HepG2 (cell line): ENCODE results near the gene NEK3. TPM values are rescaled to one million over a fixed set of nuclear protein-coding genes. Genes with fewer than 3 reads are reported as not detected.

ENCODE experiments used
- ARNT2 ChIP-seq: sonication (generic); formaldehyde crosslinking; IDR thresholded peaks from 2 replicates; pipeline ENCODE4 v1.8.0; 2022; ENCODE audit warnings: mild to moderate bottlenecking, low read depth, missing genetic modification reagents, moderate library complexity
- CC2D1A ChIP-seq: sonication (generic); formaldehyde crosslinking; IDR thresholded peaks from 2 replicates; pipeline ENCODE4 v1.8.1; 2023; ENCODE audit warnings: mild to moderate bottlenecking, missing genetic modification reagents
- DMAP1 ChIP-seq: IDR thresholded peaks from 2 replicates; pipeline ENCODE4 v1.6.1; 2016
- DRAP1 ChIP-seq: IDR thresholded peaks from 2 replicates; pipeline ENCODE4 v1.6.1; 2016; ENCODE audit warnings: missing genetic modification reagents, missing compliant biosample characterization
- ELK4 ChIP-seq: sonication (generic); formaldehyde crosslinking; IDR thresholded peaks from 2 replicates; pipeline ENCODE4 v1.9.0; 2021; ENCODE audit warnings: missing genetic modification reagents, borderline replicate concordance
- FOXA3 ChIP-seq: IDR thresholded peaks from 2 replicates; pipeline ENCODE4 v1.6.1; 2016; ENCODE audit warnings: missing genetic modification reagents, missing compliant biosample characterization
- GFI1 ChIP-seq: sonication (generic); formaldehyde crosslinking; IDR thresholded peaks from 2 replicates; pipeline ENCODE4 v1.5.0; 2020; ENCODE audit warnings: missing genetic modification reagents, mild to moderate bottlenecking, borderline replicate concordance
- HINFP ChIP-seq: sonication (generic); formaldehyde crosslinking; IDR thresholded peaks from 2 replicates; pipeline ENCODE4 v1.4.0; 2020; ENCODE audit warnings: low read depth, mild to moderate bottlenecking, missing genetic modification reagents
- HOXA3 ChIP-seq: sonication (generic); formaldehyde crosslinking; IDR thresholded peaks from 2 replicates; pipeline ENCODE4 v1.5.0; 2020; ENCODE audit warnings: missing genetic modification reagents
- NBN ChIP-seq: fragments of 450-650 bp; conservative IDR thresholded peaks from 2 replicates; pipeline ENCODE4 v1.6.1; 2017
- NFATC3 ChIP-seq: sonication (generic); formaldehyde crosslinking; IDR thresholded peaks from 2 replicates; pipeline ENCODE4 v1.5.1; 2020; ENCODE audit warnings: mild to moderate bottlenecking, missing genetic modification reagents
- NFRKB ChIP-seq: fragments of 450-650 bp; IDR thresholded peaks from 2 replicates; pipeline ENCODE4 v1.6.1; 2017
- RBM39 ChIP-seq: fragments of 200-400 bp; formaldehyde crosslinking; IDR thresholded peaks from one replicate; pipeline ENCODE4 v1.6.1; 2018; ENCODE audit warnings: antibody characterized with exemption, mild to moderate bottlenecking, low read depth, low read length; ENCODE audit not compliant: poor library complexity, severe bottlenecking
- REXO4 ChIP-seq: sonication (generic); formaldehyde crosslinking; IDR thresholded peaks from 2 replicates; pipeline ENCODE4 v1.8.0; 2022; ENCODE audit warnings: missing genetic modification reagents, mild to moderate bottlenecking, borderline replicate concordance
- SALL2 ChIP-seq: sonication (generic); formaldehyde crosslinking; IDR thresholded peaks from 2 replicates; pipeline ENCODE4 v1.8.1; 2023; ENCODE audit warnings: mild to moderate bottlenecking, missing genetic modification reagents, inconsistent platforms
- SP2 ChIP-seq: sonication (generic); formaldehyde crosslinking; IDR thresholded peaks from 2 replicates; pipeline ENCODE4 v1.5.1; 2020; ENCODE audit warnings: mild to moderate bottlenecking, missing genetic modification reagents
- YEATS4 ChIP-seq: sonication (generic); formaldehyde crosslinking; IDR thresholded peaks from 2 replicates; pipeline ENCODE4 v1.4.0; 2020; ENCODE audit warnings: missing genetic modification reagents, borderline replicate concordance
- ZNF34 ChIP-seq: sonication (generic); formaldehyde crosslinking; IDR thresholded peaks from 2 replicates; pipeline ENCODE4 v1.4.0; 2020; ENCODE audit warnings: mild to moderate bottlenecking, missing genetic modification reagents, borderline replicate concordance
- ZNF496 ChIP-seq: sonication (generic); formaldehyde crosslinking; IDR thresholded peaks from 2 replicates; pipeline ENCODE4 v1.8.1; 2023; ENCODE audit warnings: mild to moderate bottlenecking, moderate library complexity, missing genetic modification reagents; ENCODE audit not compliant: insufficient replicate concordance
- ZNF547 ChIP-seq: sonication (generic); formaldehyde crosslinking; IDR thresholded peaks from 2 replicates; pipeline ENCODE4 v1.5.1; 2020; ENCODE audit warnings: mild to moderate bottlenecking, missing genetic modification reagents
- ZNF619 ChIP-seq: sonication (generic); formaldehyde crosslinking; IDR thresholded peaks from 2 replicates; pipeline ENCODE4 v1.4.0; 2020; ENCODE audit warnings: mild to moderate bottlenecking, missing genetic modification reagents
- ZNF674 ChIP-seq: sonication (generic); formaldehyde crosslinking; IDR thresholded peaks from 2 replicates; pipeline ENCODE4 v1.5.0; 2020; ENCODE audit warnings: low read depth, mild to moderate bottlenecking, missing genetic modification reagents
- polyA plus RNA-seq, 8 experiments: library from polyadenylated mRNA; depleted of rRNA in 3 of 8; stranded (reverse) in 7 of 8; unstranded in 1 of 8; fragments of >200 nt; fragmentation: Illumina TruSeq in 4 of 8; extraction: Trizol in 4 of 8; gene quantifications; 2 replicates each; pipeline versions ENCODE4 v1.2.1 to v1.2.3, GENCODE V29; 2011 to 2016; ENCODE audit warnings: low read depth in 4 of 8, missing spikeins in 1 of 8, mixed read lengths in 1 of 8; ENCODE audit not compliant: insufficient read depth in 1 of 8
- total RNA-seq, 5 experiments: library from RNA; depleted of rRNA; stranded (reverse); fragments of >200 nt; fragmentation: Illumina TruSeq; extraction: Trizol; gene quantifications; 2 replicates each; pipeline ENCODE4 v1.2.3, GENCODE V29; 2016; ENCODE audit warnings: low read depth in 1 of 5
- TF ChIP-seq, protein P1 (sequence below): sonication (generic); formaldehyde crosslinking; IDR thresholded peaks from 2 replicates; pipeline ENCODE4 v1.5.0; 2020; ENCODE audit warnings: missing genetic modification reagents
- TF ChIP-seq, protein P2 (sequence below): sonication (generic); formaldehyde crosslinking; IDR thresholded peaks from 2 replicates; pipeline ENCODE4 v1.8.0; 2022; ENCODE audit warnings: mild to moderate bottlenecking, missing genetic modification reagents; ENCODE audit not compliant: insufficient replicate concordance

NEK3 gene
- total and polyA plus RNA-seq, 2 of the 13 experiments (the other 11 are each of a cell fraction or from before 2014, with no cell fraction given): 36.7 to 68.2 TPM

- TF ChIP-seq DMAP1 (CRISPR knock-in tag) (peak; percentile 92), GFI1 (CRISPR knock-in tag) (peak; percentile 73), ZNF496 (CRISPR knock-in tag) (no peak), ZNF674 (CRISPR knock-in tag) (no peak), RBM39 (peak; percentile 90), YEATS4 (CRISPR knock-in tag) (peak; percentile 96), REXO4 (no peak), SALL2 (peak; percentile 98), HOXA3 (peak; percentile 94), ZNF619 (CRISPR knock-in tag) (peak; percentile 96), DRAP1 (peak; percentile 81), ZNF547 (peak; percentile 52; the same call in 1 of the 2 replicates), ELK4 (CRISPR knock-in tag) (0 out of 2 replicates have a peak, but pooled peaks have one; percentile 36), NFATC3 (CRISPR knock-in tag) (0 out of 2 replicates have a peak, but pooled peaks have one; percentile 21), HINFP (CRISPR knock-in tag) (no peak), SP2 (CRISPR knock-in tag) (peak; percentile 60; the same call in 1 of the 2 replicates), FOXA3 (CRISPR knock-in tag) (peak; percentile 83), NBN (no peak), ARNT2 (CRISPR knock-in tag) (peak; percentile 94), ZNF34 (no peak), CC2D1A (peak; percentile 51; the same call in 1 of the 2 replicates), NFRKB (no peak)
- TF ChIP-seq, protein P1, sequence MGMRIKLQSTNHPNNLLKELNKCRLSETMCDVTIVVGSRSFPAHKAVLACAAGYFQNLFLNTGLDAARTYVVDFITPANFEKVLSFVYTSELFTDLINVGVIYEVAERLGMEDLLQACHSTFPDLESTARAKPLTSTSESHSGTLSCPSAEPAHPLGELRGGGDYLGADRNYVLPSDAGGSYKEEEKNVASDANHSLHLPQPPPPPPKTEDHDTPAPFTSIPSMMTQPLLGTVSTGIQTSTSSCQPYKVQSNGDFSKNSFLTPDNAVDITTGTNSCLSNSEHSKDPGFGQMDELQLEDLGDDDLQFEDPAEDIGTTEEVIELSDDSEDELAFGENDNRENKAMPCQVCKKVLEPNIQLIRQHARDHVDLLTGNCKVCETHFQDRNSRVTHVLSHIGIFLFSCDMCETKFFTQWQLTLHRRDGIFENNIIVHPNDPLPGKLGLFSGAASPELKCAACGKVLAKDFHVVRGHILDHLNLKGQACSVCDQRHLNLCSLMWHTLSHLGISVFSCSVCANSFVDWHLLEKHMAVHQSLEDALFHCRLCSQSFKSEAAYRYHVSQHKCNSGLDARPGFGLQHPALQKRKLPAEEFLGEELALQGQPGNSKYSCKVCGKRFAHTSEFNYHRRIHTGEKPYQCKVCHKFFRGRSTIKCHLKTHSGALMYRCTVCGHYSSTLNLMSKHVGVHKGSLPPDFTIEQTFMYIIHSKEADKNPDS (CRISPR knock-in tag): 0 out of 2 replicates have a peak, but pooled peaks have one; percentile 22
- TF ChIP-seq, protein P2, sequence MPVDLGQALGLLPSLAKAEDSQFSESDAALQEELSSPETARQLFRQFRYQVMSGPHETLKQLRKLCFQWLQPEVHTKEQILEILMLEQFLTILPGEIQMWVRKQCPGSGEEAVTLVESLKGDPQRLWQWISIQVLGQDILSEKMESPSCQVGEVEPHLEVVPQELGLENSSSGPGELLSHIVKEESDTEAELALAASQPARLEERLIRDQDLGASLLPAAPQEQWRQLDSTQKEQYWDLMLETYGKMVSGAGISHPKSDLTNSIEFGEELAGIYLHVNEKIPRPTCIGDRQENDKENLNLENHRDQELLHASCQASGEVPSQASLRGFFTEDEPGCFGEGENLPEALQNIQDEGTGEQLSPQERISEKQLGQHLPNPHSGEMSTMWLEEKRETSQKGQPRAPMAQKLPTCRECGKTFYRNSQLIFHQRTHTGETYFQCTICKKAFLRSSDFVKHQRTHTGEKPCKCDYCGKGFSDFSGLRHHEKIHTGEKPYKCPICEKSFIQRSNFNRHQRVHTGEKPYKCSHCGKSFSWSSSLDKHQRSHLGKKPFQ (CRISPR knock-in tag): peak; percentile 64
These were observed 34.9 kb upstream of the NEK3 start (continued) for GRCh38 chr13:52194184-52194868.
